Activated gamma-delta T cell treated with Interleukin-2 at 50 U/mL for 16 hours (primary cell): ENCODE data around the gene FMO3.

Experiments
- DNase-seq: peaks from one replicate; pipeline ENCODE4 v3.0.0-alpha.2; 2020

FMO3 gene

GRCh38 chr1:171117085-171117484 is 26.4 kb downstream of the FMO3 start:
- no peak for DNase-seq

DNA sequence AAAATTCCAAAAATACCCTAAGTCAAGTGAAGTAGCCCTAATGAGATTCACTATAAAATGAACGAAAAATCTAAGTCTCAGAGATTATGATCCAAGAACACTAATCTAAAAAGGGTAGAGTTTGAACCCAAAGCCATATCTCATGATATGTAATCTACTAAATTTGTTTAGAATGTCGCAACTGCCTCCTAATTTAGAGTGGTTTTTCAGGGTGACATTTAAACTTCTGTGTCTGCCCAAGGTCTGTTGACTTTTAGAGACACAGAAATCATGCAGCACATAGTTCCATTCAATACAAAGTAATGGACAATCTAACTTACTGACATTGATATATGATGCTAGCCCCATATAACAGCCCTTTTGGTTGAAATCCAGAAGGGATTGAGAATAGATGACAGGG is 28.9 kb downstream of the FMO3 start:
- DNase-seq = no peak

GRCh38 chr1:171122299-171122698 is 31.6 kb downstream of the FMO3 start:
- DNase-seq = no peak

DNA sequence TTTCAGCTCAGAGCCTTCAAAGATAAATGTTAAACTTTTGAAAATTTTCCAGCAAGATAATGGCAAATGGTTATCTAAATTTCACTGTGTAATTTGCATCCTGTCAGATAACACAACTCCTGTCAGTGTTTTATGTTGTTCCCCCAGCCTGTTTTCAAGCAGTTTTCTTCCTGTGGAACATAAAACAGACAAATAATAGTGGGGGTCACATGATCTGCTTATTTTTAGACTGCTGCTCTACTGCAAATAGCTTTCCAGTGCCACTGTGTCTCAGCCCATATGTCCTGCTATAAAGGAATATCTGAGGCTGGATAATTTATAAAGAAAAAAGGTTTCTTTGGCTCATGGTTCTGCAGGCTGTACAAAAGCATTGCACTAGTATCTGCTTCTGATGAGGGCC is 32.2 kb downstream of the FMO3 start:
- no peak for DNase-seq

- no peak for DNase-seq
Observed at GRCh38 chr1:171126504-171126903, 35.8 kb downstream of the FMO3 start.

- DNase-seq = no peak
Observed at GRCh38 chr1:171127099-171127498, 36.4 kb downstream of the FMO3 start.

DNA sequence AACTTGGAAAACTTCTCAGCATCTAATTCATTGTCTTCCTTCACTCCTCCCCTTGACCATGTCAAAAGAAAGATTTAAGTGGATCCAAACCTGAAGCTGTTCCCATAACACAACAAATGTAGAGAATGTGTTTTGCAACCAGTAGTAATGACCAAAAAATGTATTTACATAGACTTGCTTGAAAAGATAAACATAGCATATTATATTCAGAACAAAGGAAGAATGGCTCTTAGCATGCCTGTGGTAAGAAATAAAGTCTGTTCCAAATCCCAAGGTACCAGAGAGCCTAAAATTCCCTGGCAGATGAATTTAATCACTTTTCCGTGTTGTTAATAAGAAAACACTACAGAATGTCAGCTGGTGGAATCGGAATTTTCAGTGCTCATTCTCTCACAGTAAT is 36.8 kb downstream of the FMO3 start:
- no peak for DNase-seq

DNA sequence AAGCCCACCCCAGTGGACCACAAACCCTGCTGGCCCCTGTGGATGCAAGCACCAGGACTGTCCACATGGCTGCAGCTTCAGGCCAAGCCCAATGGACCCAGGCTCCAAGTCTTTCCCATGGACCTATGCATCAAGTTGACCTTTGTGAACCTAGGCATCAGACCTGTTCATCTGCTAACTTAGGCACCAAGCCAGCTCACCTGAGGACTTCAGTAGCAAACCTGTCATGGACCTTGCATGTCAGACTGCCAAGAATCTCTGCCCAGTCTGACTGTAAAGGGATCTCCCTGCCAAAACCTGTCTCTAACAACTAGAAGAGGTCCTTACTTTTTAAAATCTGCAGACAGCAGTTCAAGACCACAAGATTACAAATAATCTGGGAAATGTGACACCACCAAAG is 37.8 kb downstream of the FMO3 start:
- DNase-seq = no peak

GRCh38 chr1:171134204-171134923 is 43.7 kb downstream of the FMO3 start:
- no peak for DNase-seq

DNA sequence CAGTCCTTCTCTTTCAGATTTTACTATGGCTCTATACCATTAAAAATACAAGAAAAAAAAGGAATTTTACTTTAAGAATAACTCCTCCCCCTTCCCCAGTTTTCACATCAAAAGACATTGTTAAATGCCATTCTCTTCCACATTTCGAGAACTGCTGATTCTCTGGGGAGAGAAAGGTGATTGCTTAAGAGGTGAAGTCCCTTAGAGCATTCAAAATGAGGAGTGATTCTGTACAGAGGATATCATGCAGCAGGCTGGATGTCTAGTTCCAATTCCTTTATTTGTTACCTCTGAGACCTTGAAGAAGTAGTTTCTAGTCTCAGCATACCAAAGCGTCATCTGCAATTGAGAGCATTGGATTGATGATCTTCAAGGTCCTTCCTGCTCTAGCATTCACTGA is 46.9 kb downstream of the FMO3 start:
- no peak for DNase-seq

GRCh38 chr1:171138980-171139379 is 48.3 kb downstream of the FMO3 start:
- DNase-seq = no peak

DNA sequence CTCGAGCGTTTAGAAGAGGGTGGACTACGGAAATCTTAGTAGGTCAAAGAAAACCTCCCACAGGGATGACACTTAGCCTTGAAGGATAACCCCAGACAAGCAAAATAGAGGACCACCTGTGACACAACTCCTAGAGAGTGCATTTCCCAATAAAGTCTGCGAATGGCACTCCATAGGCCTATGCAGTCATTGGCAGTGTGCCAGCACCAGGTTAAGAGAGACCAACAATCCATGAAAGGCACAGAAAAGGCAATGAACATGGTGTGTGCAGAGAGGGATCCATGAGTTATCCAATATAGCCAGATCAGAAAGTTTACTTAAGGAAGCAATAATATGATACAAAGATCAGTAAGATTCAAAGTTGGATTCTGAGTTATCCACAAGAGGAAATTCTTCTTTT is 49.2 kb downstream of the FMO3 start:
- DNase-seq = no peak

- no peak for DNase-seq
Observed at GRCh38 chr1:171140401-171140800, 49.7 kb downstream of the FMO3 start.

DNA sequence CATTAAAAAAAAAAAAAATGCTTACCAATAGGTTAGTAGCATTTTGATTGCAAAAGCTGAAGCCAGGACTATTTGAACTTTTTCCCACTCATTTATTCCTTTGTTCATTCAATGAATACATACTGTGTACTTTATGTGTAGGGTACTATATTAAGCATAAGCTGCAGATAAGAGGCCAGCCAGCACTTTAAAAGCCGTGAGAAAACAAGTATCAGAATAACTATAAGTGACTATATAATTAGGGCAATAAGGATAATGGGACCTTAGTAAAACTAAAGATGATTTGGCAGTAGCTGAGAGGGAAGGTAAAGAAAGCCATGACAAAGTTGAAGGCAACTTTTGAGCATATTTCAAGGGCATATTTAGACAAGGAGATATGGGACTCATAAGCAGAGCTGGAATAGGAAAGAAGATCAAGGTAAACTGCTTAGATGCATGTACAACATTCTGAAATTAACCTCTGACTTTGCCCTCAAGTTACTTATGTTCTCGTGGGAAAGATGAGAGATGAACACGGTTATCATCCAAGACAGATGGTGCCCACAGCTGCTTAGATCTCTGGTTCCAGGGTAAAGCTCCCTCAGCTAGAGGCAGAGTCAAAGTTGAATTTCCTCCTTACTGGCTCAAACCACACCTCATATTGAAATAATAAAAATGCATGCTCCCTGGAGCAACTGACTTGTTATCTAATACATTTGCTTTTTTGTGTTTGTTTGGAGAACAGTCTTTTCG is 50.4 kb downstream of the FMO3 start:
- no peak for DNase-seq

DNA sequence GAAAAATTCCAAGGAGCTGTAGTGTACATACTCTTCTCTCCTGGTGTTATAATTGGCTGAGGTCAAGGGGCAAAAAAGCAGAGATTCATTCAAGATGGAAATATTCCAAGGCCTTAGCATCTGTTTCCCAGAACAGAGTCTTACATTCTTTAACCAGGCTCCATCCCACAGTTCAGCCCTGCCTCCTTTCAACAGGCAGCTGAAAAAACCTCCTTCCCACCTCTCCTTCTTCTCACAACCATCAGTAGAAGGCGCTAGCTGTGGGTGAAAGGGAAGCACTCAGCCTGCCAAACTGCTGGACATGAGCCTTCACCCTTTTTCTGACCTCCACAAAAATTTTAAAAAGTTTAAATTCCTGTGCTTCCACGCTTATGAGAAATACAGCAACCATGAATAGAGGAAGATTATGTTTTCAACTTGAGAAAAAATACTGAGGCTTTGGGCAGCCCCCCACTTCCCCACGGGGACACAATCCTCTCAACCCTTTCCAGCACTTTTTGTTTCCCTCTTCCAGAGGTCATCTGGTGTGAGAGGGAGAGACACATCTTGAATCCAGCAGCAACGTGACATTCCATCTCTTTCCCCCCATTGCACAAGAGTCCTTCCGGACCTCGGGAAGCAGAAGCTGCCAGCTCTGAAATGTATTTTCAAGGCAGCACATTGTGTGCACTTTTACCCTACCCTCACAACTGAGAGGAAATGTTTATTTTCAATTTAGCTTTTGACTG is 51.1 kb downstream of the FMO3 start:
- no peak for DNase-seq

- no peak for DNase-seq
Observed at GRCh38 chr1:171142416-171143385, 52.0 kb downstream of the FMO3 start.

DNA sequence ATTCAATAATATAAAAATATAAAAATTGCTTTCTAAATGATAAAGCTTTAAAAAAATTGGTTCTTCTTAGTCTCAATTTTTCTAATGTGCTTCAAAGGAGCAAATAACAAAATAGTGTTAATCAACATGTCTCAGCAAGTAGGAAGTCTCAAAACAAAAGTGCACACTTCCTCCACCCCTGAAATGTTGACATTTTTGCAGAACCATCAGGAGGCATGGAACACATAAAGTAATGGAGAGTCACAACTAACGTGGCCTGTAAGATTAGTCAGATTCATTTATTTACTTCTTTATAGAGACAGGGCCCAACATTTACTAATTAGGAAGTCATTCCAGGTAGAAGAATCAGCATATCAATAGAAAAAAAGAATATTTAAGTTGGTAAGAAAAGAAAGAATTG is 59.5 kb downstream of the FMO3 start:
- DNase-seq = no peak

- no peak for DNase-seq
Observed at GRCh38 chr1:171152549-171152948, 61.8 kb downstream of the FMO3 start.

DNA sequence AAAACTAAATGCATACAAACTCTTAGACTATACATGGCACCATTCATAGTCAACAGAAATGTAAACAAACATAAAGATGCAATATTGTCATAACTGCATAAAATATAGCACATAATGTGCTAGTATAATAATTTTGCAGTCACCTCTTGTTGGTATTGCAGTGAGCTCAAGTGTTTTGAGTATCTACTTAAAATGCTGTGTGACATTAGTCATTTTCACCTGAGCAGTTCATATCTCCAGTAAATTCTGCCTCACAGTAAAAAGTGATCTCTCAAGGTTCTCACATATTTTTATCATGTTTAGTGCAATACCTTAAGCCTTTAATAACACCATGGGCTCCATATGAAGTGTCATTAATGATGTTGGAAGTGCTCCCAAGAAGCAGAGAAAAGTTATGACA is 64.8 kb downstream of the FMO3 start:
- no peak for DNase-seq

DNA sequence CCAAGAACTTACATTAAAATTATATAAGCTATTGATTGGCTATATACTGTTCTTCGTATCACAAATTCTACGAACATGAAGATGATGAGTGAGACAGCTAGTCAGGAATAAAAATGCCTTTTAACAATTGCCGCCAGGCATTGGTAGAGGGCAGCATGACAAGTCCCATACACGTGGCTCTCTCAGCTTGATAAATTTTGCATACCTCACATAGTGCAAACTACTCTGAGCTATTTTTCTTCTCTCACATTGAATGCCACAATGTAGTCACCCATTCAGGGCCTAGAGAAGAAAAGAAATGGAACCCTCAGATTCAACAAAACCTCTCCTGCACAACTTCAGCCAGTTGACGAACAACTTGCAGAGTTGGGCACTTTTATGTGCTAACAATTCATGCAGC is 67.4 kb downstream of the FMO3 start:
- DNase-seq = no peak

- DNase-seq = no peak
Observed at GRCh38 chr1:171158551-171158950, 67.8 kb downstream of the FMO3 start.

DNA sequence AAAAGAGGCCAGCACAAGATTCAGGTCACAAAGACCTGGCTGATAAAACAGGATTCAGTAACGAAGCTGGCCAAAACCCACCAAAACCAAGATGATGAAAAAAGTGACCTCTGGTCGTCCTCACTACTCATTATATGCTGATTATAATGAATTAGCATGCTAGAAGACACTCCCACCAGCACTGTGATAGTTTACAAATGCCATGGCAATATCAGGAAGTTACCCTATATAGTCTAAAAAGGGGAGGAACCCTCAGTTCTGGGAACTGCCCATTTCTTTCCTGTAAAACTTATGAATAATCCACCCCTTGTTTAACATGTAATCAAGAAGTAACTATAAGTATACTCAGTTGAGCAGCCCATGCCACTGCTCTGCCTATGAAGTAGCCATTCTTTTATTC is 68.4 kb downstream of the FMO3 start:
- no peak for DNase-seq

GRCh38 chr1:171160211-171160610 is 69.5 kb downstream of the FMO3 start:
- no peak for DNase-seq
